Astrocyte of the spinal cord (primary cell): ENCODE measurements around the gene APOC3.

Experiments used
- DNase-seq: peaks from one replicate; pipeline ENCODE4 v3.0.0; 2011; ENCODE audit warnings: low read depth, low spot score
- H3K4me3 ChIP-seq: 2 replicates; pipeline ENCODE4 v1.5.1; 2011; ENCODE audit warnings: low read depth, mild to moderate bottlenecking, low read length, moderate library complexity
- CTCF ChIP-seq: IDR thresholded peaks from 2 replicates; pipeline ENCODE4 v1.5.1; 2012; ENCODE audit warnings: low read depth, mild to moderate bottlenecking, low read length, inconsistent platforms
- in situ Hi-C: cut with HindIII; loops from 2 replicates; pipeline ENCODE4 v1.10.0; 2017; ENCODE audit warnings: low sequenced_read_pairs

The APOC3 gene

GRCh38 chr11:116788534-116788933 is 41.2 kb upstream of the APOC3 start:
- no peak for TF ChIP-seq CTCF
- DNase-seq = no peak
- in situ Hi-C loops = no loop called here
- peak overlapping the region; percentile 80 for H3K4me3 ChIP-seq

GRCh38 chr11:116788975-116789374 is 40.7 kb upstream of the APOC3 start:
- H3K4me3 ChIP-seq = no peak overlapping the region
- in situ Hi-C loops = no loop called here
- no peak for DNase-seq
- no peak for TF ChIP-seq CTCF

DNA sequence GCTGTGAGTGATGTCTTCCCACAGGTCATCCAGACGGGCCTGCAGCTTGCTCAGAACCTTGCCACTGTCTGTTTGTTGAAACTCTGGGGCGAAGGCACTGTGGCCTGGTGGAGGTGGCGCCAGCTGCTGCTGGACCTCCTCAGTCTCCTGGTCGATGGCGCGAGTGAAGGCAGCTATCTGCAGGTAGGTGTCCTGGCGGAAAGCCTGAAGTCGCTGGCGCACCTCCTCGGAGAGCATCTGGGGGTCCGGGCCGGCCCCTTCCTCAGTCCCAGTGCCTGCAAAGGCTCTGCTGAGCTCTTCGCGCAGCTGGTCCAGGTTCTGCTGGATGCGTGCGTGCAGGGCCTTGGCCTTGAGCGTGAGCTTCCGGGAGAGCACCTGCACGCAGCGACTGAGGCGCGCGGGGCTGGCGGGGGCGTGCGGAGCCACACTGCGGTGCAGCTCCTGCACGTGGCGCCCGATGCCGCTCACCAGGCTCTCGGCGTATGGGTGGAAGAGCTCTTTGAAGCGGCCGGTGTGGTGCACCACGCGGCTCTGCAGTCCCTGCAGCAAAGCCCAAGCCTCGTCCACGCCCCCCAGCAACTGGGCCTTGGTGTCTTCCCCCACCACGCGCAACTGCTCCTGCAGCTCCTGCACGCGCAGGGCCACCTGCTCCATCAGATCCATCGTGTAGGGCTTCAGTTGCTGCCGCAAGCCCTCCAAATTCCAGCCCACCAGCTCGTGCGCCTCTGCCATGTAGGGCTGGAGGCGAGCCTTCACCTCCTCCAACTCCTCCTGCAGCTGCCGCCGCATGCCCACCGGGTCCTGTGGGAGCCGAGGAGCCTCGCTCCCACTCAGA is 39.3 kb upstream of the APOC3 start:
- TF ChIP-seq CTCF = no peak
- no peak for DNase-seq
- no peak overlapping the region for H3K4me3 ChIP-seq
- in situ Hi-C loops = no loop called here

DNA sequence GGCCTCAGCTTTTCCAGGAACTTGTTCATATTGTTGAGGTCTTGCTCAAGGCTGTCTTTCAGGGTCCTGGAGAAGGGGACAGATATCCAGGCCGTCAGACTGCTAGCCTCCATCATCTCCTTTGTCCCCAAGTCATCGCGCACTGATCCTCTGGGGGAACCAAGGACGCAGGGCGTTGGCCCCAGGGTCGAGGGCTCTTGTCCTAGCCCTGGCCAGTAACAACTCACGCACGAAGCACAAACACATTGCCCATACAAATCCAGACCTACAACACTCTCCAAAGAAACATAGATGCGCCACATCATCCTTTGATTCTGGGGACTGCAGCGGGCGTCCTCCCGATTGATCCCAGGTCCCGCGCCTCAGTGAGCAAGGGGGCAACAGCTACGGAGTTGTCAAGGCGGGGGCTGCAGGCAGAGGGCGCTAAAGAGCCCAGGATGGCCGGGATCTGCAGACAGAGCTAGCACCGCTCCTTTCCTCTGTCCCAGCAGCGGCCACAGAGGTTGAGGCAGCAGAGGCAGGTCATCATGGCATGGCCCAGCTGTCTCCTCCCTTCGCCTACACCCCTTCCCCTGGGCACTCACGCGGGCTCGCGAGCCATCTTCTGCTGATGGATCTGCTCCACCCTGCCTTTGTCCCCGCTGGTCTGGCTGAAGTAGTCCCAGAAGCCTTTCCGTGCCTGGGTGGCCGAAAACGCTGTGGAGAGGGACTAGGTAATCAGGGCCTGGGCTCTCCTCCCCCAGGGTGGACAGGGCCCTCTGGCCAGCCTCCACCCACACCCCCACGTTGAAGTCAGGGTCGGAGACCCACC is 38.5 kb upstream of the APOC3 start:
- peak; percentile 55 for DNase-seq
- in situ Hi-C loops = no loop called here
- H3K4me3 ChIP-seq = no peak overlapping the region
- peak; percentile 94 for TF ChIP-seq CTCF

- no peak within 1 kb of the TSS for H3K4me3 ChIP-seq
- DNase-seq = no peak
- TF ChIP-seq CTCF = no peak
- in situ Hi-C loops = no loop called here
Observed at GRCh38 chr11:116791813-116792143, 37.9 kb upstream of the APOC3 start, which contains the start of gene APOA5. Gene APOA5, minus strand, starts transcription at chr11:116791879. Its CDS starts 19 bp downstream, at chr11:116791860.

DNA sequence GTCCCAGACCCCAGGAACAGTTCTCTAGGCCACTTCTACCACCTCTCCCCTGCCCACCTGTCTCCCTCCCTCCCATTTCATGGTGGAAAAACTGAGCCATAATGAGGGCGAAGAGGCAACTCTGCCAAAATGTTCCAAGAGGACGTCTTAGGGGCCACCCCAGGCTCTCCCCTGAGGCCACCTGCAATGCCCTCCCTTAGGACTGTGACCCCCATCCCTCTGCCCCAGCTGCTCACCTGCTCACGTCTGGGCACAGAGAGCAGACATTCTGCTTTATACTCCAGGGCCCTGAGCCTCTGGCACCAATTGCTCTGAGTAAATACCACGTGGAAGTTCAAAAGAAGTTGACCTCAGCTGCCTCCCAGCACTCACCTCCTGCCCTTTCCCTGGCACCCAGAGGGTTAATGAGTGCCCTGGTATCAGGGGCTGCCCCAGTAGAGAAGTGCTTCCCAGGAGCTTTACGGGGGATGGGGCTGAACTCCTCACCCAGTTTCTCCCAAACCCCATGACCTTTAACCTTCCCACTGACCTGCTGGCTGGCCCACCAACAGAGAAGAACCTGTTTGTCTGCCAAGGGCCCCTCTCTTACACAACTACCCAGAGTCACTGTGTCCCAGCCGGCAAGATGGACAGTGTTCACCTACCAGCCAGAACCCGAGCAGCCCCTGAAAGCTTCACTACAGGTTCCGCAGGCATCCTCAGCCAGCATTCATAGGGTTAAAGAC is 37.4 kb upstream of the APOC3 start:
- in situ Hi-C loops = no loop called here
- no peak for DNase-seq
- no peak for TF ChIP-seq CTCF
- H3K4me3 ChIP-seq = no peak overlapping the region
